HAP-1 (cell line): Measurements from ENCODE around the gene SPTBN5.

Experiments
- DNase-seq, 2 experiments: peaks; one replicate each; pipeline ENCODE4 v3.0.0-alpha.2; 2016 to 2020; ENCODE audit warnings: low spot score in 2 of 2
- H3K27me3 ChIP-seq: fragments of 250-450 bp; sonication (Bioruptor Pico); 2 replicates; pipeline ENCODE4 v1.5.1; 2020; ENCODE audit warnings: low read depth, mild to moderate bottlenecking, moderate library complexity
- H3K36me3 ChIP-seq: fragments of 250-450 bp; sonication (Bioruptor Pico); replicated peaks from 2 replicates; pipeline ENCODE4 v1.5.1; 2020; ENCODE audit warnings: mild to moderate bottlenecking
- H3K4me1 ChIP-seq: fragments of 250-450 bp; sonication (Bioruptor Pico); 2 replicates; pipeline ENCODE4 v1.5.1; 2020; ENCODE audit warnings: mild to moderate bottlenecking
- H3K4me3 ChIP-seq: fragments of 250-450 bp; sonication (Bioruptor Pico); 2 replicates; pipeline ENCODE4 v1.5.1; 2020; ENCODE audit warnings: mild to moderate bottlenecking, moderate library complexity
- H3K9me3 ChIP-seq: fragments of 250-450 bp; sonication (Bioruptor Pico); 2 replicates; pipeline ENCODE4 v1.5.1; 2020; ENCODE audit warnings: mild to moderate bottlenecking, moderate library complexity
- in situ Hi-C: fragments of 300-500 bp; cut with MboI; formaldehyde crosslinking; loops from 3 replicates; pipeline ENCODE4 v1.14.3; 2020; ENCODE audit warnings: low sequenced_read_pairs, inconsistent platforms, mixed read lengths

Gene SPTBN5

GRCh38 chr15:41868321-41868720 is 25.5 kb downstream of the SPTBN5 start:
- no peak overlapping the region for H3K4me3 ChIP-seq
- in situ Hi-C loops: no loop called here
- H3K27me3 ChIP-seq: no peaks in the 10 kb centered on the region; the same call in 1 of the 2 replicates
- no peaks in the 10 kb centered on the region for H3K9me3 ChIP-seq
- H3K36me3 ChIP-seq: no peaks in the 10 kb centered on the region
- H3K4me1 ChIP-seq: no peaks in the 10 kb centered on the region
- no peak for DNase-seq

GRCh38 chr15:41866872-41867579 is 26.8 kb downstream of the SPTBN5 start:
- Histone ChIP-seq H3K27me3 (no peaks in the 10 kb centered on the region), H3K9me3 (no peaks in the 10 kb centered on the region), H3K36me3 (no peaks in the 10 kb centered on the region), H3K4me1 (no peaks in the 10 kb centered on the region), H3K4me3 (no peak overlapping the region)
- in situ Hi-C loops: no loop called here
- no peak for DNase-seq

DNA sequence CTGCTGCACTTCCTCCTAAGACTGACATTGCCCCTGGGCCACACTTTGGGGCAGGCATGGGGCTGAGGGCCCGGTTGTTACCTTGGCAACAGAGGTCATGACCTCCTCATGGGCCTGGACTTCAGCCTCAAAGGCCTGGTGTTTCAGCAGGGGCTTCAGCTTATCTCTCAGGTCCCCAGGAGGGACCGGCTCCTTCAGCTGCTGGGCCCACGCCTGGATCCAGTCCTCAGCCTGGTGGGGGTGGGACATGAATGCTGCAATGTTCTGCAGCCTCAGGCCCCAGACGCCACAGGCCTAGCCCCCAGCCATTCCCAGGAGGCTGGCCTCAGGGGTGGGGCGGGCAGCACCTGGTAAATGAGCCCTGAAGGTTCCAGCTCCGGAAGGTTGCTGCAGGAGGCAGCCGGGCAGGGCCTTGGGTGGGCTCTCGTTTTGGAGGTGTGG is 27.6 kb downstream of the SPTBN5 start:
- in situ Hi-C loops: no loop called here

DNA sequence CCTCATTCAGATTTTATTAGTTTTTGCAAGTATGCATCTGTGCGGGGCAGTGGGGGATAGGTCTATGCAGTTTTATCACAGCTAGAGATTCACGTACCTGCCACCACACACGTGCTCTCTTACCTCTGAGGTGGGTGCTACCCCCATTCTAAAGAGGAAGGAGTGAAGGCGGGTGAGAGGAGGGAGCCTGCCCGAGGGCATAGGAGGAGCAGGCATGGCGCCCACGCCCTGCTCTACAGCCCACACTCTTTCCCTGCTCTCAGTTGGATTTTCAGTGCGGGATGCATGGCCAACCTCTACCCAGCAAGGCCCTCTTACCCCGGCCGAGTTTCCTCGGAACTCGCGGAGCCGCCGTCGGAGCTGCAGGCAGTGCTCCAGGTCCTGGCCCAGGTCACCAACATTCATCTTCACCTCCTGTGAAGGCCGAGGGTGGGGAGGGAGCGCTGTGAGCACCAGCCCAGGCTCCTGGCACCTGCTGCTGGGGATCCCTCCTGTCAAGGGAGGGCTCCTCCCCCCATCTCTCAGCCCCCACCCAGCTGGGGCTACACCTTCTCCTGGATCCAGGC is 28.3 kb downstream of the SPTBN5 start:
- Histone ChIP-seq H3K4me3 (no peak overlapping the region), H3K27me3 (no peaks in the 10 kb centered on the region), H3K4me1 (no peaks in the 10 kb centered on the region), H3K9me3 (no peaks in the 10 kb centered on the region), H3K36me3 (no peaks in the 10 kb centered on the region)
- DNase-seq: no peak
- in situ Hi-C loops: no loop called here

More for the DNA sequence above, 27.6 kb downstream of the SPTBN5 start:
- Histone ChIP-seq H3K27me3 (no peaks in the 10 kb centered on the region), H3K4me3 (no peak overlapping the region), H3K9me3 (no peaks in the 10 kb centered on the region), H3K4me1 (no peaks in the 10 kb centered on the region), H3K36me3 (no peaks in the 10 kb centered on the region)
- no peak for DNase-seq

- Histone ChIP-seq H3K4me3 (no peak overlapping the region), H3K36me3 (no peaks in the 10 kb centered on the region), H3K9me3 (no peaks in the 10 kb centered on the region), H3K27me3 (no peaks in the 10 kb centered on the region), H3K4me1 (no peaks in the 10 kb centered on the region)
- in situ Hi-C loops: no loop called here
- DNase-seq: no peak
These were observed 31.2 kb downstream of the SPTBN5 start for GRCh38 chr15:41862515-41863116.

DNA sequence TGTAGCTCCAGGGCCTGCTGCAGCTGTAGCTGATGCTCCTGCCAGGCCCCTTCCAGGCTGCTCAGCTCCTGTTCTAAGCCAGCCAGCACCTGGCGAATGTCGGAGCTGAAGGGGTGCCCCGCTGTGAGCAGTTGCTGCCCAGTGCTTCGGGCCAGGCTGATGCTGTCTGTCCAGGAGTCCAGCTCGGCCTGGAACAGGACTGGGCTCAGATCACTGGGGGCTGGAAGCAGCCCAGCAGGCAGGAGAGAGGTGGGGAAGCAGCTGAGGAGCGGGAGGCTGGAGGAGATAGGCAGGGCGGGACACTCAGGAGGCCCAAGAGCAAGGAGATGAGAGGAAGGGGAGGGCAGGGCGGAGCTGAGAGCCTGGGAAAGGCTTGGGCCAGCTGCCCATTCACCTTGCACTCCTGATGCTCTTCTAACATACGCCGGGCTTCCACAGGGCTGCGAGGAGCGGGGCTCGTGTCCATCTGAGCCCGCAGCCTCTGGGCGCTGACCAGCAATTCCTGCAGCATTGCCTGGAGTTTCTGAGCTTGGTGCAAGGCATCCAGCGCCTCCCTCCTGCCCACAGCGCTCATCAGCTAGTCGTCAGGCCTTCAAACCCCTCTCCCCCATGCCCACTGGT is 32.0 kb downstream of the SPTBN5 start:
- no peak for DNase-seq
- Histone ChIP-seq H3K36me3 (no peaks in the 10 kb centered on the region), H3K4me1 (no peaks in the 10 kb centered on the region), H3K4me3 (no peak overlapping the region), H3K9me3 (no peaks in the 10 kb centered on the region), H3K27me3 (no peaks in the 10 kb centered on the region)
- in situ Hi-C loops: no loop called here

- Histone ChIP-seq H3K4me3 (no peak overlapping the region), H3K9me3 (no peaks in the 10 kb centered on the region), H3K4me1 (no peaks in the 10 kb centered on the region), H3K36me3 (no peaks in the 10 kb centered on the region), H3K27me3 (no peaks in the 10 kb centered on the region)
- in situ Hi-C loops: no loop called here
- DNase-seq: no peak
These were observed 33.6 kb downstream of the SPTBN5 start for GRCh38 chr15:41860049-41860828.

DNA sequence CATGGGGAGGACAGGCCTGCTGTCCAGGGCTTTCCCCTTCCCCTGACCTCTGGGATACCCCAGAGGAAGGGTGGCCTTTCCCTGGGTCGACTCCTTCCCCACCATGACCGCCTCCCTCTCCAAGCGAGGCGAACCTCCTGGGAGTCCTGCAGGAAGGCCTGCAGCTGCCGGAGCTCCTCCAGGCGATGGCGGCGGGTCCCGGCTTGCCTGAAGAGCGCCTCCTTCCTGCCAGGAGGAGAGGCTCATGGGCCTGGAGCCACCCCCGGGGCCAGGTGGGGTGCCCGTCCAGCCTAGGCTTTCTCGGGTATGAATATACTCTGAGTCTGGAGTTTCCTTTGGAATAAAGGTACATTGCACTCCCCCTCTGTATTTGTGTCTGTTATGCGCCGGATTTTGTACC is 35.1 kb downstream of the SPTBN5 start:
- no peaks in the 10 kb centered on the region for H3K27me3 ChIP-seq
- no peaks in the 10 kb centered on the region for H3K4me1 ChIP-seq
- H3K9me3 ChIP-seq: no peaks in the 10 kb centered on the region
- H3K36me3 ChIP-seq: no peaks in the 10 kb centered on the region
- in situ Hi-C loops: no loop called here
- DNase-seq: no peak
- no peak overlapping the region for H3K4me3 ChIP-seq

GRCh38 chr15:41857316-41857715 is 36.5 kb downstream of the SPTBN5 start:
- in situ Hi-C loops: no loop called here

DNA sequence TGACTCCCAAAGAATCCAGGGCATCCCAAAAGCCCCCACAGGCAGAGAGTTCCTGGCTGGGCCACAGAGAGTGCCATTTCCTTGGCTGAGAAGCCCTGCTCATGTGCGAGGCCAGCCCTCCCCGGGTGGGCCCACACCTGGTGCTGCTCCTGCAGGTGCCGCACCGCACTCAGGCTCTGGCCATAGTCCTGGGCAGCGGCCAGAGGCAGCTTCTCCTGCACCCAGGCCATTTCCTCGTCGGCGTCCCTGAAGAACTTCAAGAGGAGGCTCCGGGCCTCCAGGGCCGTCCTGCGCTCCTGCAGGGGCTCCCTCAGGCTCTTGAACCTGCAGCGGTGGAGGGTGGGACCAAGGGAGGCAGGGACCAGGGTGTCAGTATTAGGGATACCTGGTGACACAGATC is 37.1 kb downstream of the SPTBN5 start:
- H3K4me3 ChIP-seq: no peak overlapping the region
- no peak for DNase-seq
- no peaks in the 10 kb centered on the region for H3K9me3 ChIP-seq
- in situ Hi-C loops: no loop called here
- no peaks in the 10 kb centered on the region for H3K36me3 ChIP-seq
- no peaks in the 10 kb centered on the region for H3K27me3 ChIP-seq
- no peaks in the 10 kb centered on the region for H3K4me1 ChIP-seq

More at GRCh38 chr15:41857316-41857715, 36.5 kb downstream of the SPTBN5 start:
- Histone ChIP-seq H3K4me1 (no peaks in the 10 kb centered on the region), H3K27me3 (no peaks in the 10 kb centered on the region), H3K4me3 (no peak overlapping the region), H3K36me3 (no peaks in the 10 kb centered on the region), H3K9me3 (no peaks in the 10 kb centered on the region)
- DNase-seq: no peak

GRCh38 chr15:41856262-41856661 is 37.6 kb downstream of the SPTBN5 start:
- no peaks in the 10 kb centered on the region for H3K9me3 ChIP-seq
- no peaks in the 10 kb centered on the region for H3K27me3 ChIP-seq
- H3K36me3 ChIP-seq: no peaks in the 10 kb centered on the region
- in situ Hi-C loops: no loop called here
- DNase-seq: no peak
- no peak overlapping the region for H3K4me3 ChIP-seq
- H3K4me1 ChIP-seq: no peaks in the 10 kb centered on the region

DNA sequence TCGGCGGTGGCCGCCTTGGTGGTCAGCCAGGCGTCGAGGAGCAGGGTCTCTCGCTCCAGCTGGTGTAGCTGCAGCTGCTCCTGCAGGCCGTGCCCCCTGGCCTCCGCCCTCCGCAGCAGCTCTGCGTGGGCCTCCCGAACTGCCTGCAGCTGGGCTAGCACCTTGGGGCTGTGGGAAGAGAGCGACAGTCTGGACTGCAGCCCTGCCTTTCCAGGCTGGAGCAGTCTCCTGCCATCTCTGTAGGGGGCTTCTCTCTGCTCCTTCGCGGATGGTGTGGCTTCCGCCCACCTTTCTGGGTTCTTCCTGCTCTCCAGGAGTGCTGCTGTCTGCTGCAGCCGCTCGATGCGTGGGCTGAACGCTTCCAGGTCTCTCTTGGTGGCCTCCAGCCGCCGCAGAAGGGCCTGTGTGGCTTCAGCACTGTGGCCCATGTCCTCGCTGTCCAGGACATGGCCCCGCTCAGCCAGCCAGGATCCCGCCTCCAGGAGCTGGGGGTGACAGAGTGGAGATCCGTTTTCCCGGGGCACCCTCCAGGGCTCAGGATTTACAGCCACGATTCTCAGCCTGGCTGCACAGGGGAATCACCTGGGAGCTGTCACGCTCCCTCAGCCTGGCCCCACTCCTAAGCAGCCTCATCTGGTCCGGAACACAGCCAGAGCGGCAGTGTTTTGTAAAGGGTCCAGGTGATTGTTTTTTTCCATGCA is 38.4 kb downstream of the SPTBN5 start:
- DNase-seq: no peak
- Histone ChIP-seq H3K4me1 (no peaks in the 10 kb centered on the region), H3K4me3 (no peak overlapping the region), H3K36me3 (no peaks in the 10 kb centered on the region), H3K9me3 (no peaks in the 10 kb centered on the region), H3K27me3 (no peaks in the 10 kb centered on the region)
- in situ Hi-C loops: no loop called here

DNA sequence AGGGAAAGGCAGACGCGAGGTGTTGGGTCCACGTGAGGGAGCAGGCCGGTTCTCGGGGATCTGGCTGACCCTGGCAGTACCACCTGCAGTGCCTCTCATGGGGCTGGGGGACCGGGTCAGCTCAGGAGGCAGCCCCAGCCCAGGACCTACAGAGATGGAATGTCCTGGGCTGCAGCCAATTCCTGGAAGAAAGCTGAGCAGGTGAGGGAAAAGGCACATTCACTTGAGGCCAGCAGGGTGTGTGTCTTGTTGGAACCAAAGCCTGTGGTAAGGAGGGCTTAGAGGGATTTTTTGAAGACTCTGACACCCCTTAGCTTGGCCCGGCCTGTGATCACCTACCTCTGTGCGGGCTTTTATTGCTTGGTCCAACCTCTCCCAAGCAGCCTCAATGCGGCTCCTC is 39.4 kb downstream of the SPTBN5 start:
- no peak for DNase-seq
- Histone ChIP-seq H3K4me3 (no peak overlapping the region), H3K4me1 (no peaks in the 10 kb centered on the region), H3K27me3 (no peaks in the 10 kb centered on the region), H3K36me3 (no peaks in the 10 kb centered on the region), H3K9me3 (no peaks in the 10 kb centered on the region)
- in situ Hi-C loops: no loop called here
